WI38 (cell line): ENCODE measurements around the gene CDYL.

Source experiments
- H3K4me3 ChIP-seq: 2 replicates; pipeline ENCODE4 v1.5.1; 2011; ENCODE audit warnings: low read depth, mild to moderate bottlenecking, control low read depth, low read length
- TF ChIP-seq, protein P1 (sequence below): IDR thresholded peaks from 2 replicates; pipeline ENCODE4 v1.5.1; 2012; ENCODE audit warnings: low read depth, mild to moderate bottlenecking, control low read depth, low read length

Gene CDYL

DNA sequence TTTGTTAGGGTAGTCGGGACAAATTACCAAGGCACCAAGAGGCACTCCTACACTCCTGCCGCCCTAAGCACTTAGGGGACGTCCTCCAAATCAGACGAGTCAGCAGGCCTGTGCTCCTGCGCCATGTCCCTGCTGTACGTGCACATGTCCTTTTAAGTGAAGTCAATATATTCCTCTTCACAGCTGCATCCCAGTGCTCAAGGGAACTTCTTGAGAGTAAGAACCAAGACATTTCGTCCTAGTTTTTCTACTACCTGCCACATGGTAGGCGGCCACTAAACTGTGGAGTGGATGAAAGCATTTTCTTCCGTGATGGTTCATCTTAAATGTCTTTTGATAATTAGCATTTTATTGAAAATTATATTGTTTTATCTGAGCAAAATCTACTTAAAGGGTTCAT lies 126.9 kb downstream of the CDYL start:
- H3K4me3 ChIP-seq, result no peak overlapping the region
- TF ChIP-seq, protein P1, sequence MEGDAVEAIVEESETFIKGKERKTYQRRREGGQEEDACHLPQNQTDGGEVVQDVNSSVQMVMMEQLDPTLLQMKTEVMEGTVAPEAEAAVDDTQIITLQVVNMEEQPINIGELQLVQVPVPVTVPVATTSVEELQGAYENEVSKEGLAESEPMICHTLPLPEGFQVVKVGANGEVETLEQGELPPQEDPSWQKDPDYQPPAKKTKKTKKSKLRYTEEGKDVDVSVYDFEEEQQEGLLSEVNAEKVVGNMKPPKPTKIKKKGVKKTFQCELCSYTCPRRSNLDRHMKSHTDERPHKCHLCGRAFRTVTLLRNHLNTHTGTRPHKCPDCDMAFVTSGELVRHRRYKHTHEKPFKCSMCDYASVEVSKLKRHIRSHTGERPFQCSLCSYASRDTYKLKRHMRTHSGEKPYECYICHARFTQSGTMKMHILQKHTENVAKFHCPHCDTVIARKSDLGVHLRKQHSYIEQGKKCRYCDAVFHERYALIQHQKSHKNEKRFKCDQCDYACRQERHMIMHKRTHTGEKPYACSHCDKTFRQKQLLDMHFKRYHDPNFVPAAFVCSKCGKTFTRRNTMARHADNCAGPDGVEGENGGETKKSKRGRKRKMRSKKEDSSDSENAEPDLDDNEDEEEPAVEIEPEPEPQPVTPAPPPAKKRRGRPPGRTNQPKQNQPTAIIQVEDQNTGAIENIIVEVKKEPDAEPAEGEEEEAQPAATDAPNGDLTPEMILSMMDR, result no peak

DNA sequence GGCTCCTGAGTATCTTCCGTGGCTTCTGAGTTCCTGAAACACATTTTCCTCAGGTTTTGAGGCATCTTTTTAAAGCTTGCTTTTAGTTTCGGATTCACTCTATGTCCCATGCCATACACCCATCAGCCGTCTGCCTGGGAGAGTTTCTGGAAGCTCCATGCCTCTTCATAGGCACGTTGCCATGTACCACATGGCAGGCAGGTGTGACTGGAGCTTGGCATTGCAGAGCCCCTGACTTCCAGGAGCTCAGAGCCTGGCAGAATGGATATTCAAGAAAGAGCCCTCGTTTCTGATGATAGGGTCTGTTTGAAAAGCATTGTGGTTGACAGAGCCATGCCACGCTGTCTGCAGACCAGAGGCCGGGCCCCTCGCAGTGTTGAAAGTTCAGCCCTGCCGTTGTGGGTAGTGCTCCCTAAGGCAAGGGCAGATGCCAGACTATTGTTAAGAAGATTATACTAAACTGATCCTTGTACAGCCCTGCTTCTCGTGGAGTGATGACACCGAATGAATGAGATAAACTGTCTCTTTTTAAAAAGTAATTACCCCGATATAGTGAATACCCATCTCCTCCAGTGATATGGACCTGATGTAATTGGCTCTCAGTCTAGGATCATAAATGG lies 127.7 kb downstream of the CDYL start:
- TF ChIP-seq, protein P1, result no peak
- no peak overlapping the region for H3K4me3 ChIP-seq

DNA sequence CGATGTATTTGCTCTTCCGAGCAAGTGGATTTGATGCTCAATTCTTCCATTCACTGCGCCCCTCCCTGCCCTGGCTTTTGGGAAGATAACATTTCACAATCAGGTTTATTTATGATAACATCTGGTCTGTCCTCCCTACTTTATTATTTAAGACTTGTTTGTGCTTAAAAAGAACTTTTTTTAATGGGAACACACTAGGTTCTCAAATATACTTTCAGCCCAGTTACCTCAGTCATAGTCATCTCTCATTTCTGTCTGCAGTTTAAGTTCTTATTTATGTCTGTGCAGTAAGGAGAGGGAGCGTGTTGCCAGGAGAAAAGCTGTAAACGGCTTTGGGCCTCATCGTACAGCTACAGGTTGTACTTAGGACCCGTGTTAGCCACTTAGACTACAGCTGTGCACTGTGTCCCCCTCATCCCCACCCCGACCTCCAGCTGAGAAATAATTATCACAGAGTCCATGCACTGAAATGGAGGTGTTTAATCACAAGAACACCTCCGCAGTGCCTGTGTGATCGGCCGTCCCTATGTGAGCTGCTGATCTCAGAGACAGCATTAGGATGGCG lies 128.3 kb downstream of the CDYL start:
- TF ChIP-seq, protein P1, result no peak

DNA sequence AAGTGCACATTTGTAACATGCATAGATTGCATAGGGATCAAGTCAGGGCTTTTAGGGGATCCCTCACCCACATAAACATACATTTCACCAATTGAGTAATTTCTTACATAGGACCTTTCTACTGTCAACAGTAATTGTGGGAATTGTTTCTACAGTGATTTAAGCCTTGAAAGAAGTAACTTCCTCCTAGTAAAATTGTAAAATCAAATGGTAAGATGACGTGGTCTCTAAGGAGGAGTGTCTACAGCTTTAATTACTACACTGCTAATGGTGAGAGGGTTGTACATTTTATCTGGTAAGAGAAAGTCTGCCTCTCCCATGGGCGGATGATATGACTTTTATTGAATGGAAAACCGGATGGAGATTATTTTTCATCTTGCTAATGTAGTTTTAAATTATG lies 129.6 kb downstream of the CDYL start:
- H3K4me3 ChIP-seq, result no peak overlapping the region
- TF ChIP-seq, protein P1, result no peak

More for the DNA sequence above, 128.3 kb downstream of the CDYL start:
- no peak overlapping the region for H3K4me3 ChIP-seq

DNA sequence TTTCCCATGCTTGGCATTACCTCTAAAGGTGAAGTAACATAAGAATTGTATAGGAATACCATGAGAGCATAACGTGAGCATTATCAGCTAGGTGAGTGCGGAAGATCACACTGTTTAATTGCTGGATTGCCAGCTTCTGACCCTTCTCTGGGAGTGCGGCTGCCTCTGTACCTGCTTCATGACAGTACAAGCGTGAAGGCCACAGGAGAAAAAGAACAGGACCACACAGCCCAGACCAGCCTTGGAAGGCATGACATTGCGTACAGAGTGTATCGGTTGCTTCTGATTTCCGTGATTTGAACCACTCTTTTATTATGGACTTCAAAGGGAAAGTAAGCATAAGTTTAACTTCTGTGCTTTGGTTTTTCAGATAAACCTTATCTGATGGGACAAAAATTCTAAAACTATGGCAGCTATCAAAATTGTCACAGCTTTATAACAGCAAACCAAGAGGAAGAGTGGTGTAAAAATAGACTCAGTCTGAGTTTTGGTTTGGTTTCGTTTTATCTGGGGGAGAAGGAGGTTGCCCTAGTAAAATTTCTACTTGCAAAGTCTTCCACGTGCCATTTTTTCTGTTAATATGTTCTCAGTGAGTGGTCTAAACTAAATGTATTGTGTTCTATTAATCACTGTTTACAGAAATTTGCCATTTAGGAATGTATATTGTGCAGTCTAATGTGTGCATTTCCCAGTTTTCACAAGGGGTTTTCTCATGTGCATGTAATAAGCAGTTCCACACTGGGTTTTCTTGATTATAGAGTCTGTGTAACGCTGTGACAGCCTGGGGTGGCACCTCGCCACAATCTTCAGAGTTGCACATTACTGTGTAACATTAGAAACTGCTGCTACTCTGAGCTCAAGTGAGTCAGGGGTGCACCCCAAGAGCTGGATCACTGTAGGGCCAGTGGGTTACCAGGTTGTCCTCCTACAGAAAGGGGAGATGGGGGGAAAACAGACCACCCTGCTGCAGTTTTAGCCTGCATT lies 130.4 kb downstream of the CDYL start:
- no peak overlapping the region for H3K4me3 ChIP-seq
- TF ChIP-seq, protein P1, result no peak

DNA sequence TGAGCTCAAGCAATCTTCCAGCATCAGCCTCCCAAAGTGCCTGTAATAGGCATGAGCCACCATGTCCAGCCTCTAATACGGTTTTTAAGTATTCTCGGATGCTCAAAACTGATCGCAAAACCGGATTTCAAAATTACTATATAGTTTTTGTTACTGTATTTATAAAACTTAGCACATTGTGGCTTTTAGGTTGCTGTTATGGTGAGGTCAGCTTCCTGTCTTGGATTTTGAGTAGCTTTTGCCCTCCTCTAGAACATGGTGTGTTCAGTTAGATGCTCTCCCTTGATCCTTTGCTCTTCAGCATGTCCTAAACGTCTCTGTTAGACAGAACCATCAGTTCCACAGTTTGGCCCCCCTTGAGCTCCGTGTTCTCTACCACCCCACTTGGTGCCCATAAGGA lies 131.4 kb downstream of the CDYL start:
- TF ChIP-seq, protein P1, result no peak
- no peak overlapping the region for H3K4me3 ChIP-seq

DNA sequence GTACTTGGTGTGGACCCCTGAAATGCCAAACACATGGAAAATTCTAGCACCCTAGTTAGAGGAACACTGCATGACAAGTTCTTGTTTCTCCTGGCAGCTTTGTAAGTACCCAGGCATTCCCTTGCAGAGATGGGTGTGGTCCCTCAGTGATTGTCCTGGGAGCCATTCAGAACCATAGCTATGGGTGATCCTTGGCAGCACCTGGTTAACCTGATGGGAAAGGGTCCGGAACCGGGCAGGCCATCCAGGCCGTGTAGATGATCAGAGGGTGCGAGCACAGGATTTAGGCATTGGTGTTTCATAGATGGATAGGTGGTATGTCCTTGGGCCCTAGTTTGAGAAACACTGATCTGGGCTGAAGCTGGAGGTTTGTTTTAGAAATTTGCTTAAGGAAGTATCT lies 131.9 kb downstream of the CDYL start:
- no peak overlapping the region for H3K4me3 ChIP-seq

More for the DNA sequence above, 131.9 kb downstream of the CDYL start:
- TF ChIP-seq, protein P1, result no peak
